ENCODE results near the gene NCOR2. TPM values are rescaled to one million over a fixed set of nuclear protein-coding genes. Genes with fewer than 3 reads are reported as not detected.
A peak's percentile ranks its signal among the peaks of the same experiment; 100 is the strongest.

Gene NCOR2
- total and polyA plus RNA-seq, 7 donors = 44.1 to 164 (median 134) TPM

GRCh38 chr12:124553862-124554428, 13.5 kb downstream of the NCOR2 start:
- H3K27ac ChIP-seq = peak overlapping the region; percentile 55
- DNase-seq (no peak), ATAC-seq (no peak)
- H3K4me1 ChIP-seq = peaks cover 69% of the 10 kb centered on the region
- WGBS, 3 donors = 82 to 92% (median 84%) methylated on average over 18 of the region's 18 CpGs
- TF ChIP-seq CTCF (IDR thresholded peaks at IDR 0.05) = no peak
- H3K9me3 ChIP-seq = no peaks in the 10 kb centered on the region
- no peaks in the 10 kb centered on the region for H3K27me3 ChIP-seq (ENCODE audit: insufficient read depth in 3 of 3, low read length in 2 of 3)
- H3K4me3 ChIP-seq = peak overlapping the region; percentile 4
- intact Hi-C loops (cut with DNase I) = no loop called here
- H3K36me3 ChIP-seq (ENCODE audit: insufficient read depth in 1 of 2, low read depth in 1 of 2) = no peaks in the 10 kb centered on the region

- no peak for TF ChIP-seq CTCF (IDR thresholded peaks at IDR 0.05)
- intact Hi-C loops (cut with DNase I) = no loop called here
- no peak overlapping the region for H3K4me3 ChIP-seq
- H3K36me3 ChIP-seq (ENCODE audit: insufficient read depth in 1 of 2, low read depth in 1 of 2) = no peaks in the 10 kb centered on the region
- H3K9me3 ChIP-seq = no peaks in the 10 kb centered on the region
- ATAC-seq = no peak
- H3K27me3 ChIP-seq (ENCODE audit: insufficient read depth in 3 of 3, low read length in 2 of 3) = no peaks in the 10 kb centered on the region
- DNase-seq = peak in 1 of 2 donors; percentile 77
- H3K27ac ChIP-seq = peak overlapping the region; percentile 75
- WGBS, 3 donors = 36 to 53% (median 39%) methylated on average over 25 of the region's 25 CpGs
- H3K4me1 ChIP-seq = peaks cover 69% of the 10 kb centered on the region
Observed at GRCh38 chr12:124551268-124552144, 15.9 kb downstream of the NCOR2 start.

- WGBS, 3 donors = 48 to 52% (median 51%) methylated on average over 11 of the region's 11 CpGs
- peak overlapping the region; percentile 75 for H3K27ac ChIP-seq
- H3K4me1 ChIP-seq = peaks cover 78% of the 10 kb centered on the region
- H3K27me3 ChIP-seq (ENCODE audit: insufficient read depth in 3 of 3, low read length in 2 of 3) = no peaks in the 10 kb centered on the region
- intact Hi-C loops (cut with DNase I) = no loop called here
- H3K36me3 ChIP-seq (ENCODE audit: insufficient read depth in 1 of 2, low read depth in 1 of 2) = no peaks in the 10 kb centered on the region
- DNase-seq = peak in 1 of 2 donors; percentile 51
- ATAC-seq = peak in 2 of 4 donors; percentile 12 to 53
- no peaks in the 10 kb centered on the region for H3K9me3 ChIP-seq
- no peak for TF ChIP-seq CTCF (IDR thresholded peaks at IDR 0.05)
- no peak overlapping the region for H3K4me3 ChIP-seq
Observed at GRCh38 chr12:124550123-124551089, 17.0 kb downstream of the NCOR2 start.

- DNase-seq (no peak), ATAC-seq (peak; percentile 34 to 51 (median 37))
- Histone ChIP-seq H3K4me1 (peaks cover 78% of the 10 kb centered on the region), H3K27ac (peak overlapping the region; percentile 75), H3K36me3 (ENCODE audit: insufficient read depth in 1 of 2, low read depth in 1 of 2) (no peaks in the 10 kb centered on the region), H3K4me3 (no peak overlapping the region), H3K27me3 (ENCODE audit: insufficient read depth in 3 of 3, low read length in 2 of 3) (no peaks in the 10 kb centered on the region), H3K9me3 (no peaks in the 10 kb centered on the region)
- 68 to 84% (median 70%) methylated on average over 17 of the region's 17 CpGs for WGBS, 3 donors
- no peak for TF ChIP-seq CTCF (IDR thresholded peaks at IDR 0.05)
- intact Hi-C loops (cut with DNase I) = loop anchor here in 1 of 2 donors (10.0 kb wide), 1 partner anchor 515 kb away; no protein-coding TSS in a partner anchor
Observed at GRCh38 chr12:124549629-124550028, 17.8 kb downstream of the NCOR2 start.
